ENCODE data around the gene GAS2L2.

Gene GAS2L2

GRCh38 chr17:35784895-35785294, 31.9 kb upstream of the GAS2L2 start:
- Mint-ChIP-seq H3K27me3 (ENCODE audit: low read depth) (peaks cover 38% of the 10 kb centered on the region), H3K4me3 (no peak overlapping the region), H3K9me3 (no peaks in the 10 kb centered on the region), H3K27ac (no peak overlapping the region), H3K36me3 (ENCODE audit: low read depth) (no peaks in the 10 kb centered on the region), H3K4me1 (ENCODE audit: low read depth) (no peaks in the 10 kb centered on the region)

- H3K4me1 Mint-ChIP-seq (ENCODE audit: low read depth): no peaks in the 10 kb centered on the region
- peaks cover 27% of the 10 kb centered on the region for H3K27me3 Mint-ChIP-seq (ENCODE audit: low read depth)
- no peaks in the 10 kb centered on the region for H3K36me3 Mint-ChIP-seq (ENCODE audit: low read depth)
Observed at GRCh38 chr17:35780950-35781349, 27.9 kb upstream of the GAS2L2 start.

DNA sequence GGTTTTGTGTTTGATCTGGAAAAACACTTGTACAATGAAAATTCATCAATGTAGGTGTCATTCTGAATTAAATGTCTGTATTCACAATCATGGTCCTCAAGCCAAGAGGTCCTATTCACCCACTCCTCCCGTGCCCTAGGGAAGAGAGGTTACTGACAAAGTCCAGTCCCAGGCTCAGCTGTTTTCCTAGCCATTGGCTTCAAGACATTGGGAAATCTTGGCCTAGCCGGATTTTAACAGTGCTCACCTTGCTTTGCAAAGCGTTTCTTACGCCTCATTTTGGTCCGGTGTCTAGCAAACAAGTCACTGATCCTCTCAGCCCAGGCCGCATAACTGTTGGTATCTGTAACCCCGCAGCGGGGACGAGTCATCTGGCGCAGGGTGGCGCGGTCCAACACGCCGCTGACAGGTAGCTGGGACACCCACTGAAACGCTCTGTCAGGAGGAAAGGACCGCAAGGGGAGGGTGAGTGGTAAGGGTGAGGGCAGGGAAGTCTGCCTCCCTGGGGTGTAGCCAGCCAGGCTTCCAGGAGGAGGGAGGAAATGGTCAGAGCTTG, 25.7 kb upstream of the GAS2L2 start:
- Mint-ChIP-seq H3K4me3 (no peak overlapping the region), H3K27ac (no peak overlapping the region), H3K4me1 (ENCODE audit: low read depth) (no peaks in the 10 kb centered on the region), H3K9me3 (no peaks in the 10 kb centered on the region), H3K36me3 (ENCODE audit: low read depth) (no peaks in the 10 kb centered on the region), H3K27me3 (ENCODE audit: low read depth) (peaks cover 36% of the 10 kb centered on the region)

More at GRCh38 chr17:35780950-35781349, 27.9 kb upstream of the GAS2L2 start:
- H3K4me3 Mint-ChIP-seq: no peak overlapping the region
- no peaks in the 10 kb centered on the region for H3K9me3 Mint-ChIP-seq
- H3K27ac Mint-ChIP-seq: no peak overlapping the region

DNA sequence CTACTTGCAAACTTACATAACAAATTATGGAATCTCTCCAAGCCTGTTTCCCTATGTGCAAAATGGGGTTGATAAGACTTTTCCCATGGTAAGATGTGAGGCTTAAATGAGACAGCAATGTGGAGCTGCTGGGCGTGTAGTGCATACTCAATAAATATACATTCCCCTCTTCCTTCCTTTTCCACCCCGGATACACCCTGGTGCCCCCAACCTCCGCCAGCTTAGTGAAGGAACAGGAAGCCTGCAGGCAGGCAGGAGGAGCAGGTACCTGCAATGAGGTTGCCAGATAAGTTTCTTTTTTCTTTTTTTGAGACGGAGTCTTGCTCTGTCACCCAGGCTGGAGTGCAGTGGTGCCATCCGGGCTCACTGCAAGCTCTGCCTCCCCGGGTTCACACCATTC, 22.5 kb upstream of the GAS2L2 start:
- H3K9me3 Mint-ChIP-seq: no peaks in the 10 kb centered on the region
- H3K4me3 Mint-ChIP-seq: no peak overlapping the region
- H3K36me3 Mint-ChIP-seq (ENCODE audit: low read depth): no peaks in the 10 kb centered on the region
- H3K4me1 Mint-ChIP-seq (ENCODE audit: low read depth): no peaks in the 10 kb centered on the region
- H3K27ac Mint-ChIP-seq: no peak overlapping the region
- H3K27me3 Mint-ChIP-seq (ENCODE audit: low read depth): peaks cover 38% of the 10 kb centered on the region

GRCh38 chr17:35775039-35775438, 22.0 kb upstream of the GAS2L2 start:
- Mint-ChIP-seq H3K27ac (no peak overlapping the region), H3K27me3 (ENCODE audit: low read depth) (peaks cover 38% of the 10 kb centered on the region), H3K9me3 (no peaks in the 10 kb centered on the region), H3K4me1 (ENCODE audit: low read depth) (no peaks in the 10 kb centered on the region), H3K36me3 (ENCODE audit: low read depth) (no peaks in the 10 kb centered on the region), H3K4me3 (no peak overlapping the region)

GRCh38 chr17:35774499-35774898, 21.5 kb upstream of the GAS2L2 start:
- no peak overlapping the region for H3K27ac Mint-ChIP-seq
- no peak overlapping the region for H3K4me3 Mint-ChIP-seq
- no peaks in the 10 kb centered on the region for H3K36me3 Mint-ChIP-seq (ENCODE audit: low read depth)
- H3K27me3 Mint-ChIP-seq (ENCODE audit: low read depth): peaks cover 37% of the 10 kb centered on the region
- no peaks in the 10 kb centered on the region for H3K9me3 Mint-ChIP-seq
- H3K4me1 Mint-ChIP-seq (ENCODE audit: low read depth): no peaks in the 10 kb centered on the region

- Mint-ChIP-seq H3K9me3 (no peaks in the 10 kb centered on the region), H3K36me3 (ENCODE audit: low read depth) (no peaks in the 10 kb centered on the region), H3K27ac (no peak overlapping the region), H3K4me1 (ENCODE audit: low read depth) (no peaks in the 10 kb centered on the region), H3K4me3 (no peak overlapping the region), H3K27me3 (ENCODE audit: low read depth) (peaks cover 31% of the 10 kb centered on the region)
Observed at GRCh38 chr17:35773679-35774425, 20.8 kb upstream of the GAS2L2 start.

GRCh38 chr17:35773129-35773528, 20.1 kb upstream of the GAS2L2 start:
- no peaks in the 10 kb centered on the region for H3K9me3 Mint-ChIP-seq

GRCh38 chr17:35769895-35770486, 17.0 kb upstream of the GAS2L2 start:
- Mint-ChIP-seq H3K4me3 (no peak overlapping the region), H3K27me3 (ENCODE audit: low read depth) (peaks cover 25% of the 10 kb centered on the region), H3K4me1 (ENCODE audit: low read depth) (no peaks in the 10 kb centered on the region), H3K27ac (no peak overlapping the region), H3K36me3 (ENCODE audit: low read depth) (no peaks in the 10 kb centered on the region), H3K9me3 (no peaks in the 10 kb centered on the region)

More at GRCh38 chr17:35773129-35773528, 20.1 kb upstream of the GAS2L2 start:
- Mint-ChIP-seq H3K36me3 (ENCODE audit: low read depth) (no peaks in the 10 kb centered on the region), H3K4me1 (ENCODE audit: low read depth) (no peaks in the 10 kb centered on the region), H3K27me3 (ENCODE audit: low read depth) (peaks cover 26% of the 10 kb centered on the region), H3K27ac (no peak overlapping the region), H3K4me3 (no peak overlapping the region)

GRCh38 chr17:35768797-35769196, 15.8 kb upstream of the GAS2L2 start:
- H3K36me3 Mint-ChIP-seq (ENCODE audit: low read depth): no peaks in the 10 kb centered on the region
- H3K4me1 Mint-ChIP-seq (ENCODE audit: low read depth): peaks cover 4% of the 10 kb centered on the region
- peaks cover 18% of the 10 kb centered on the region for H3K27me3 Mint-ChIP-seq (ENCODE audit: low read depth)
- no peaks in the 10 kb centered on the region for H3K9me3 Mint-ChIP-seq
- no peak overlapping the region for H3K4me3 Mint-ChIP-seq
- no peak overlapping the region for H3K27ac Mint-ChIP-seq

GRCh38 chr17:35766903-35767510, 14.0 kb upstream of the GAS2L2 start:
- peaks cover 4% of the 10 kb centered on the region for H3K4me1 Mint-ChIP-seq (ENCODE audit: low read depth)
- H3K4me3 Mint-ChIP-seq: no peak overlapping the region
- H3K27ac Mint-ChIP-seq: no peak overlapping the region
- peaks cover 9% of the 10 kb centered on the region for H3K27me3 Mint-ChIP-seq (ENCODE audit: low read depth)
- no peaks in the 10 kb centered on the region for H3K9me3 Mint-ChIP-seq
- H3K36me3 Mint-ChIP-seq (ENCODE audit: low read depth): no peaks in the 10 kb centered on the region

DNA sequence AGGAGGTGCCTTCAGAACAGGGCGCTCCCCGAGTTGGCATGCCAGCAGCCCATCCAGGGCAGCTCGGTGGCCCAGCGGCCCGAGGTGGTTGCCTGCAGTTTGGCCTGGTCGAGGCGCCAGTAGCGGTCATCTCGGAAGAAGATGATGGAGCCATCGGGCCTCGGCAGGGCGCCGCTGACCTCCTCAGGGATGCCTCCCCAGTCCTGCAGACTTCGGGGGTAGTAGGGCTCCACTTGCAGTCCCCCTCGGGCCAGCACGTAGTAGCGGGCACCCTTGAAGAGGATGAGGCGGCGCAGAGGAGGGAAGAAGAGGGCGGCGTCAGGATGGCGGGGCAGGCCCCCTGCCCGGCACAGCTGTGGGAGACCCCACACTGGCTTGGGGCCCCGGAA, 13.4 kb upstream of the GAS2L2 start:
- peaks cover 9% of the 10 kb centered on the region for H3K27me3 Mint-ChIP-seq (ENCODE audit: low read depth)

GRCh38 chr17:35765756-35766488, 12.9 kb upstream of the GAS2L2 start:
- peaks cover 4% of the 10 kb centered on the region for H3K4me1 Mint-ChIP-seq (ENCODE audit: low read depth)
- no peaks in the 10 kb centered on the region for H3K36me3 Mint-ChIP-seq (ENCODE audit: low read depth)
- H3K27me3 Mint-ChIP-seq (ENCODE audit: low read depth): peaks cover 11% of the 10 kb centered on the region
- H3K27ac Mint-ChIP-seq: no peak overlapping the region
- no peak overlapping the region for H3K4me3 Mint-ChIP-seq
- no peaks in the 10 kb centered on the region for H3K9me3 Mint-ChIP-seq

More for the DNA sequence above, 13.4 kb upstream of the GAS2L2 start:
- Mint-ChIP-seq H3K36me3 (ENCODE audit: low read depth) (no peaks in the 10 kb centered on the region), H3K4me1 (ENCODE audit: low read depth) (peaks cover 4% of the 10 kb centered on the region), H3K9me3 (no peaks in the 10 kb centered on the region), H3K27ac (no peak overlapping the region), H3K4me3 (no peak overlapping the region)

GRCh38 chr17:35765086-35765710, 12.2 kb upstream of the GAS2L2 start:
- Mint-ChIP-seq H3K9me3 (no peaks in the 10 kb centered on the region), H3K4me3 (peak overlapping the region; percentile 31), H3K4me1 (ENCODE audit: low read depth) (peaks cover 4% of the 10 kb centered on the region), H3K27ac (no peak overlapping the region), H3K36me3 (ENCODE audit: low read depth) (no peaks in the 10 kb centered on the region), H3K27me3 (ENCODE audit: low read depth) (peaks cover 13% of the 10 kb centered on the region)

All from T-helper 1 cell treated with Interleukin-12 subunit alpha and Interleukin-12 subunit beta and Interleukin-4 antibody, amounts not matched to agents 30 μg/mL and 1 μg/mL, for 36 hours (primary cell).